Panc1 (cell line): ENCODE measurements around the gene NKRF.

Experiments
- CTCF ChIP-seq: fragments of 450-650 bp; IDR thresholded peaks from 2 replicates; pipeline ENCODE4 v1.5.1; 2017; ENCODE audit warnings: mild to moderate bottlenecking
- POLR2AphosphoS5 ChIP-seq: IDR thresholded peaks from 2 replicates; pipeline ENCODE4 v1.6.1; 2012; ENCODE audit warnings: mild to moderate bottlenecking, low read depth, low read length, moderate library complexity
- REST ChIP-seq, 2 experiments: IDR thresholded peaks; 2 replicates each; pipeline ENCODE4 v1.6.1; 2011 to 2012; ENCODE audit warnings: low read depth in 2 of 2, control low read depth in 1 of 2, low read length in 1 of 2, mild to moderate bottlenecking in 1 of 2, moderate library complexity in 1 of 2; ENCODE audit not compliant: insufficient read depth in 1 of 2
- SIN3A ChIP-seq: IDR thresholded peaks from 2 replicates; pipeline ENCODE4 v1.6.1; 2012; ENCODE audit warnings: low read depth, mild to moderate bottlenecking, low read length, moderate library complexity, borderline replicate concordance; ENCODE audit not compliant: insufficient read depth

- no peak for TF ChIP-seq CTCF
- no peak for TF ChIP-seq POLR2AphosphoS5
- no peak for TF ChIP-seq SIN3A
- TF ChIP-seq REST (IDR thresholded peaks at IDR 0.05; ENCODE audit: insufficient read depth in 1 of 2, low read depth in 2 of 2, low read length in 1 of 2), result no peak
Measured at GRCh38 chrX:119622356-119623232, 16.4 kb upstream of the NKRF start.
